ENCODE results near the gene ARFGAP1. TPM values are rescaled to one million over a fixed set of nuclear protein-coding genes. Genes with fewer than 3 reads are reported as not detected.

ARFGAP1 gene
- total RNA-seq, 1 donor from 2014 or later: 67.0 TPM

DNA sequence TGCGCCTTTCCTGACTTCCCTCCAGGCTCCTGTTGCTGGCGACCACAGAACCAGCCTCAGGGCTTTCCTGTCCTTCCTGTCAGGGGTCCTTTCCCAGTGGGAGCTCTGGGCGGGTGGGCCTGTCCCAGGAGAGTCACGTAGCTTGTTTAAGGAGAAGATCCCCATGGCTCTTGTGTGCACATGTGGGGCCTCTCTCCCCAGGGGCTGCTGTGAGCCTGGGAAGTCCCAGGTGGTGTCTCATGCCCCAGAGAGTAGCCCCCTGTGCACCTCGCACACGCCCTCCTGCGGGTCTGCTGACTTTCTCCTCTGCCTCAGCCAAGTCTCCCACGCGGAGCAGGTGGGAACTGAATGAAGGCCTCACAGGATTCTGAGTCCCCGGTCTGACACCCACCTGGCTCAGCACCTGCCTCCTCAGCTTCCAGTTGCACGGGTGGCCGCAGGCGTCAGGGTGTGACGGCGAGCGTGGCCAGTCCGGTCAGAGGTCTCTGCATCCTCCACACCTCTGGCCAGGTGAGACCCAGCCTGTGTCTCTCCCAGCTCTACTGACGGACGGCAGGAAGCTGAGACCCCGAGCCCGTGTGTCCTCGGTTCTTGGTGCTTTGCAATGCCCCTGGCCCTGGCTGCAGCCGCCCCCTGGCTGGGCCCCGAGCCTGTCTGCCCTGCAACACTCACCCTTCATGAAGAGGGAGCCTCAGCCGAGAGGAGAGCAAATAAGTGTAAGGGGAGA lies 12.7 kb upstream of the ARFGAP1 start:
- intact Hi-C loops (cut with DNase I): no loop called here
- Histone ChIP-seq H3K4me3 (no peak overlapping the region), H3K4me1 (no peaks in the 10 kb centered on the region), H3K9me3 (no peaks in the 10 kb centered on the region), H3K27me3 (peaks cover 67% of the 10 kb centered on the region), H3K36me3 (no peaks in the 10 kb centered on the region), H3K27ac (no peak overlapping the region)
- no peak for ATAC-seq
- TF ChIP-seq, protein P1, sequence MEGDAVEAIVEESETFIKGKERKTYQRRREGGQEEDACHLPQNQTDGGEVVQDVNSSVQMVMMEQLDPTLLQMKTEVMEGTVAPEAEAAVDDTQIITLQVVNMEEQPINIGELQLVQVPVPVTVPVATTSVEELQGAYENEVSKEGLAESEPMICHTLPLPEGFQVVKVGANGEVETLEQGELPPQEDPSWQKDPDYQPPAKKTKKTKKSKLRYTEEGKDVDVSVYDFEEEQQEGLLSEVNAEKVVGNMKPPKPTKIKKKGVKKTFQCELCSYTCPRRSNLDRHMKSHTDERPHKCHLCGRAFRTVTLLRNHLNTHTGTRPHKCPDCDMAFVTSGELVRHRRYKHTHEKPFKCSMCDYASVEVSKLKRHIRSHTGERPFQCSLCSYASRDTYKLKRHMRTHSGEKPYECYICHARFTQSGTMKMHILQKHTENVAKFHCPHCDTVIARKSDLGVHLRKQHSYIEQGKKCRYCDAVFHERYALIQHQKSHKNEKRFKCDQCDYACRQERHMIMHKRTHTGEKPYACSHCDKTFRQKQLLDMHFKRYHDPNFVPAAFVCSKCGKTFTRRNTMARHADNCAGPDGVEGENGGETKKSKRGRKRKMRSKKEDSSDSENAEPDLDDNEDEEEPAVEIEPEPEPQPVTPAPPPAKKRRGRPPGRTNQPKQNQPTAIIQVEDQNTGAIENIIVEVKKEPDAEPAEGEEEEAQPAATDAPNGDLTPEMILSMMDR (IDR thresholded peaks at IDR 0.05): no peak
- no peak for DNase-seq

DNA sequence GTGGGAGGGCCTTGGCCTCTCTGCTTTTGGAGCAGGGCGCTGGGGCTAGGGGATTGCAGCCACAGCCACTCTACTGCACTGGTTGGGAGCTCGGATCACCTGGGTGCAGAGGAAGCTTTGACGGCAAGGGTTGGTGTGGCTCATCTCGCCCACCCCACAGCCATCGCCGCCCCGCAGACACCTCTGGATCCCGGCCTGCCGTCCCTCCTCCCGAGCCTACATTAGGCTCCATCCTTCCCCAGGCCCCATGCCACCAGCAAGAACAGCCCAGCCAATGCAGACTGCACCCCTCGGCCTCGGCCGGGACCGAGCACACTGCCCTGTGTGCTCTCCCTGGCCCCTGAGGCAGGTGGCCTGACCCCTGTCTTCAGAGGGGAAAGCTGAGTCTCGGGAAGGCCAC lies 12.1 kb upstream of the ARFGAP1 start:
- Histone ChIP-seq H3K27ac (no peak overlapping the region), H3K4me3 (no peak overlapping the region), H3K27me3 (peaks cover 66% of the 10 kb centered on the region), H3K9me3 (no peaks in the 10 kb centered on the region), H3K36me3 (no peaks in the 10 kb centered on the region), H3K4me1 (no peaks in the 10 kb centered on the region)
- intact Hi-C loops (cut with DNase I): no loop called here
- TF ChIP-seq, protein P1 (IDR thresholded peaks at IDR 0.05): no peak
- ATAC-seq (no peak), DNase-seq (no peak)

DNA sequence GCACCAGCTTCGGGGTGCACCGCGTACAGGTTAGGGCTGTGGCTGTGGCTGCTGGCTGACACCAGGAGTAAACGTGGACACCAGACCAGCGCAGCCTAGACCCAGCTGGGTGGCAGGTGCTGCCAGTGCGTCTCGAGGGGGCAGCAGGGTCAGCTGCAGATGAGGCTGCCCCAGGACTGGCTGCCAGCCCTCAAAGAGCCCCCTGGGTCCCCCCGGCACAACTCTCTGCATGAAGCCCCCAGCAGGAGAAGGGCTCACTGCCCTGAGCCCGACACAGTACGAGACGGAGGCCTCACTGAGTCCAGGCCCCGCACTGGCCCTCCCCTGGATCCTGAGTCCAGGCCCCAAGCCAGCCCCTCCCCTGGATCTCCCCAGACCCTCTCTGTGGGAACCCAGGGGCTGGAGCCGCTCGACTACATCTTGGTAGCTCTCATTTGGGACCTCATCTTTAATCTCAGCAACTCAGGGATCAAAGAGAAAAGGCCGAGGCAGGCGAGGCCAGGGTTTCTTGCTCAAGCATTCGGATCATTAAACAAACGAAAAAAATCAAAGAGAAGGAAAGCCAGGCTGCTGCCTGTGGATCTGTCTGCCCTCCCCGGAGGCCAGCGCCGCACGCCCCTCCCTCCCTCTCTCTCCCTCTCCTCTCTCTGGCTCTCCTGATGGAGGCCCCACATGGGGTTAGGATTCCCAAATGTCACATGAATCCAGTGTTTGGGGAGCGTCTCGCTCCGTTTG lies 11.4 kb upstream of the ARFGAP1 start:
- ATAC-seq (no peak), DNase-seq (no peak)
- intact Hi-C loops (cut with DNase I): no loop called here
- Histone ChIP-seq H3K9me3 (no peaks in the 10 kb centered on the region), H3K36me3 (no peaks in the 10 kb centered on the region), H3K4me1 (no peaks in the 10 kb centered on the region), H3K27me3 (peaks cover 60% of the 10 kb centered on the region), H3K27ac (no peak overlapping the region), H3K4me3 (no peak overlapping the region)
- TF ChIP-seq, protein P1 (IDR thresholded peaks at IDR 0.05): no peak

DNA sequence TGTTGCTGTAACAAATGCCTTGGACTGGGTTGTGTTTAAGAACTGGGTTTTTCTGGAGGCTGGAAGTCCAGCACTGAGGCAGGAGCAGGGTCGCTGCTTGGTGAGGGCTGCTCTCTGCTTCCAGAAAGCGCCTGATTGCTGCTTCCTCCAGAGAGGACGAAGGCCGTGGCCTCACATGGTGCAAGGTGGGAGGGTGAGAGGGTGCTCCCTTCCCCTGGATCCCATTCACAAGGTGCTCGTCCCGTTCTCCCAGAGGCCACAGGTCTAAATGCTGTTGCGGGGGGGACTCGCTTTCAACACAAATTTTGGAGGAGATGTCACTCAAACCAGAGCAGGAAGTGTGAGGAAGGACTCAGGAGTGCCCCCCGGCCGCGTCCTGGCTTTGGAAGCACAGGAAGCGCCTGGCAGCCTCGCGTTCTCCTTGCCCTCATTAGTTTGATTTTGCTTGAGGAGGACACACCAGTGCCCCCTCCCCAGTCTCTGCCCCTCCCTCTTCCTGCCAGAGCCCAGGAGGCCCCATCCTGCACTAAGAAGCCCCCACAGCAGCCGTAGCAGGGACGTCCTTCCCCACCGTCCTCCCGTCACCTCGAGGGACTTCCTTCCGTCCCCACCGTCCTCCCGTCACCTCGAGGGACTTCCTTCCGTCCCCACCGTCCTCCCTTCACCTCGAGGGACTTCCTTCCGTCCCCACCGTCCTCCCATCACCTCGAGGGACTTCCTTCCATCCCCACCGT lies 10.7 kb upstream of the ARFGAP1 start:
- Histone ChIP-seq H3K4me3 (no peak overlapping the region), H3K4me1 (no peaks in the 10 kb centered on the region), H3K9me3 (no peaks in the 10 kb centered on the region), H3K27me3 (peaks cover 59% of the 10 kb centered on the region), H3K36me3 (no peaks in the 10 kb centered on the region), H3K27ac (no peak overlapping the region)
- DNase-seq (no peak), ATAC-seq (no peak)
- TF ChIP-seq, protein P1 (IDR thresholded peaks at IDR 0.05): no peak
- intact Hi-C loops (cut with DNase I): no loop called here

DNA sequence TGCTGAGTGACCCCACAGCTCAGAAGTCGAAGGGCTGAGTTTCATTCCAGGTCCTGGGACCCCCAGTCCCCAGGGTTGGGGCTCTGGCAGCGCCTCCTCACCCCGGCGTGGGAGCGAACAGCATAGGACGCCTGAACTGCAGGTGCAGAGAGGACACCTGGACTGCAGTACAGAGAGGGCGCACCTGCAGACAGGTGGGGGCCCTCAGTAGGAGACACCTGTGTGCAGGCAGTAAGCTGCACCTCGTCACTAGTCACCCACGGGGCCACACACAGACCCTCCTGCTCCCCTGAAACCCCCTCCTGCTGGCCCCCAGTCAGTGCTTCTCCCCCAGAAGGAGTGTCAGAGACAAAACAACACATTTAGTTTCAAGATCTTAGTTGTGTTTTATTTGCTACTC lies 9.8 kb upstream of the ARFGAP1 start:
- TF ChIP-seq, protein P1 (IDR thresholded peaks at IDR 0.05): no peak
- intact Hi-C loops (cut with DNase I): no loop called here
- H3K36me3 ChIP-seq: no peaks in the 10 kb centered on the region
- H3K4me1 ChIP-seq: no peaks in the 10 kb centered on the region
- DNase-seq (no peak), ATAC-seq (peak; percentile 24)
- no peak overlapping the region for H3K27ac ChIP-seq
- H3K27me3 ChIP-seq: peaks cover 64% of the 10 kb centered on the region
- H3K4me3 ChIP-seq: no peak overlapping the region
- no peaks in the 10 kb centered on the region for H3K9me3 ChIP-seq
